Middle frontal gyrus (tissue), 1 donor: Measurements from ENCODE around the gene SH3GL3.

ENCODE experiments used
- DNase-seq: peaks from one replicate; pipeline ENCODE4 v3.0.0-alpha.2; 2015; ENCODE audit warnings: low spot score; ENCODE audit errors: extremely low spot score

Gene SH3GL3

GRCh38 chr15:83462026-83462425 is 14.9 kb downstream of the SH3GL3 start:
- DNase-seq, result no peak

GRCh38 chr15:83462953-83463433 is 15.9 kb downstream of the SH3GL3 start:
- DNase-seq, result no peak

GRCh38 chr15:83470887-83471286 is 23.7 kb downstream of the SH3GL3 start:
- DNase-seq, result no peak

GRCh38 chr15:83471307-83471866 is 24.2 kb downstream of the SH3GL3 start:
- DNase-seq, result no peak

GRCh38 chr15:83472151-83472550 is 25.0 kb downstream of the SH3GL3 start:
- DNase-seq, result no peak

- DNase-seq, result no peak
Observed at GRCh38 chr15:83472797-83473196, 25.7 kb downstream of the SH3GL3 start.

- DNase-seq, result no peak
Observed at GRCh38 chr15:83474578-83474977, 27.4 kb downstream of the SH3GL3 start.

GRCh38 chr15:83475551-83475950 is 28.4 kb downstream of the SH3GL3 start:
- no peak for DNase-seq

GRCh38 chr15:83476066-83476465 is 28.9 kb downstream of the SH3GL3 start:
- DNase-seq, result no peak

GRCh38 chr15:83476708-83477107 is 29.6 kb downstream of the SH3GL3 start:
- DNase-seq, result no peak

- DNase-seq, result no peak
Observed at GRCh38 chr15:83477172-83477807, 30.1 kb downstream of the SH3GL3 start.

GRCh38 chr15:83477808-83478537 is 30.8 kb downstream of the SH3GL3 start:
- DNase-seq, result no peak

GRCh38 chr15:83483612-83484011 is 36.5 kb downstream of the SH3GL3 start:
- DNase-seq, result no peak

- no peak for DNase-seq
Observed at GRCh38 chr15:83484636-83485035, 37.5 kb downstream of the SH3GL3 start.

- no peak for DNase-seq
Observed at GRCh38 chr15:83486363-83486762, 39.2 kb downstream of the SH3GL3 start.

GRCh38 chr15:83487519-83487918 is 40.4 kb downstream of the SH3GL3 start:
- DNase-seq, result no peak

- DNase-seq, result no peak
Observed at GRCh38 chr15:83489690-83490089, 42.5 kb downstream of the SH3GL3 start.

- DNase-seq, result no peak
Observed at GRCh38 chr15:83491486-83491885, 44.3 kb downstream of the SH3GL3 start.

- DNase-seq, result no peak
Observed at GRCh38 chr15:83496766-83497165, 49.6 kb downstream of the SH3GL3 start.

- DNase-seq, result no peak
Observed at GRCh38 chr15:83498374-83498773, 51.2 kb downstream of the SH3GL3 start.

- DNase-seq, result no peak
Observed at GRCh38 chr15:83498801-83499200, 51.7 kb downstream of the SH3GL3 start.

- no peak for DNase-seq
Observed at GRCh38 chr15:83499476-83499875, 52.3 kb downstream of the SH3GL3 start.
